ENCODE results near the gene CCDC157. TPM values are rescaled to one million over a fixed set of nuclear protein-coding genes. Genes with fewer than 3 reads are reported as not detected.

The CCDC157 gene
- total RNA-seq, 1 experiment from 2014 or later = 1.1 TPM

GRCh38 chr22:30372915-30373314, 16.1 kb downstream of the CCDC157 start:
- H3K4me1 Mint-ChIP-seq (ENCODE audit: insufficient read depth, unreplicated experiment) = no peaks in the 10 kb centered on the region
- H3K27ac Mint-ChIP-seq (ENCODE audit: low read depth, unreplicated experiment) = no peak overlapping the region
- H3K27me3 Mint-ChIP-seq (ENCODE audit: insufficient read depth, unreplicated experiment) = no peaks in the 10 kb centered on the region
- no peaks in the 10 kb centered on the region for H3K9me3 Mint-ChIP-seq (ENCODE audit: unreplicated experiment)
- no TSS peak for BruUV-seq (replicated peaks)
- CTCF ChIA-PET = interaction anchor here (0.6 to 3.2 kb wide), 4 partner anchors 15 to 135 kb away, joined by 3 to 15 read pairs (median 8); partner anchors contain the start of genes CASTOR1 and RNF215
- H3K4me3 Mint-ChIP-seq (ENCODE audit: unreplicated experiment) = no peak overlapping the region
- no peak for TF ChIP-seq CTCF (IDR thresholded peaks at IDR 0.05; ENCODE audit: unreplicated experiment)
- intact Hi-C loops (cut with micrococcal nuclease) = no loop called here
- H3K36me3 Mint-ChIP-seq (ENCODE audit: insufficient read depth, unreplicated experiment) = peaks cover 11% of the 10 kb centered on the region
- DNase-seq (ENCODE audit: unreplicated experiment) = no peak
- POLR2A ChIA-PET = interaction anchor here (1.2 kb wide), 1 partner anchor 16 kb away, joined by 6 read pairs; the partner anchor contains the start of genes CCDC157 and SF3A1

- Mint-ChIP-seq H3K4me3 (ENCODE audit: unreplicated experiment) (no peak overlapping the region), H3K27me3 (ENCODE audit: insufficient read depth, unreplicated experiment) (no peaks in the 10 kb centered on the region), H3K36me3 (ENCODE audit: insufficient read depth, unreplicated experiment) (peaks cover 11% of the 10 kb centered on the region), H3K27ac (ENCODE audit: low read depth, unreplicated experiment) (no peak overlapping the region), H3K9me3 (ENCODE audit: unreplicated experiment) (no peaks in the 10 kb centered on the region), H3K4me1 (ENCODE audit: insufficient read depth, unreplicated experiment) (no peaks in the 10 kb centered on the region)
- DNase-seq (ENCODE audit: unreplicated experiment) = no peak
- intact Hi-C loops (cut with micrococcal nuclease) = no loop called here
- BruUV-seq (replicated peaks) = no TSS peak
- CTCF ChIA-PET = interaction anchor here (0.6 to 3.2 kb wide), 5 partner anchors 12 to 134 kb away, joined by 3 to 15 read pairs (median 12); partner anchors contain the start of genes CASTOR1 and RNF215
- POLR2A ChIA-PET = interaction anchor here (0.6 to 1.2 kb wide), 4 partner anchors 12 to 38 kb away, joined by 3 to 6 read pairs (median 4); partner anchors contain the start of genes CCDC157 and SF3A1
- no peak for TF ChIP-seq CTCF (IDR thresholded peaks at IDR 0.05; ENCODE audit: unreplicated experiment)
Observed at GRCh38 chr22:30373331-30374325, 16.8 kb downstream of the CCDC157 start.

GRCh38 chr22:30375312-30375849, 18.6 kb downstream of the CCDC157 start:
- no peaks in the 10 kb centered on the region for H3K4me1 Mint-ChIP-seq (ENCODE audit: insufficient read depth, unreplicated experiment)
- CTCF ChIA-PET = interaction anchor here (1.9 to 3.2 kb wide), 3 partner anchors 10 to 87 kb away, joined by 12 to 15 read pairs (median 13); partner anchors contain the start of genes CASTOR1 and RNF215
- no peak for TF ChIP-seq CTCF (IDR thresholded peaks at IDR 0.05; ENCODE audit: unreplicated experiment)
- H3K36me3 Mint-ChIP-seq (ENCODE audit: insufficient read depth, unreplicated experiment) = peaks cover 11% of the 10 kb centered on the region
- H3K27ac Mint-ChIP-seq (ENCODE audit: low read depth, unreplicated experiment) = no peak overlapping the region
- no TSS peak for BruUV-seq (replicated peaks)
- intact Hi-C loops (cut with micrococcal nuclease) = no loop called here
- DNase-seq (ENCODE audit: unreplicated experiment) = no peak
- no peaks in the 10 kb centered on the region for H3K9me3 Mint-ChIP-seq (ENCODE audit: unreplicated experiment)
- POLR2A ChIA-PET = no interaction called here
- no peaks in the 10 kb centered on the region for H3K27me3 Mint-ChIP-seq (ENCODE audit: insufficient read depth, unreplicated experiment)
- no peak overlapping the region for H3K4me3 Mint-ChIP-seq (ENCODE audit: unreplicated experiment)

GRCh38 chr22:30380011-30380410, 23.2 kb downstream of the CCDC157 start:
- no peak overlapping the region for H3K27ac Mint-ChIP-seq (ENCODE audit: low read depth, unreplicated experiment)

More at GRCh38 chr22:30380011-30380410, 23.2 kb downstream of the CCDC157 start:
- CTCF ChIA-PET = interaction anchor here (0.6 to 2.9 kb wide), 3 partner anchors 12 to 473 kb away, joined by 3 to 13 read pairs (median 3); no protein-coding TSS in a partner anchor
- BruUV-seq (replicated peaks) = no TSS peak
- no peak for TF ChIP-seq CTCF (IDR thresholded peaks at IDR 0.05; ENCODE audit: unreplicated experiment)
- no peaks in the 10 kb centered on the region for H3K9me3 Mint-ChIP-seq (ENCODE audit: unreplicated experiment)
- H3K4me3 Mint-ChIP-seq (ENCODE audit: unreplicated experiment) = no peak overlapping the region
- POLR2A ChIA-PET = interaction anchor here (0.7 kb wide), 1 partner anchor 50 kb away, joined by 3 read pairs; no protein-coding TSS in a partner anchor
- peaks cover 8% of the 10 kb centered on the region for H3K36me3 Mint-ChIP-seq (ENCODE audit: insufficient read depth, unreplicated experiment)
- DNase-seq (ENCODE audit: unreplicated experiment) = no peak
- no peaks in the 10 kb centered on the region for H3K4me1 Mint-ChIP-seq (ENCODE audit: insufficient read depth, unreplicated experiment)
- intact Hi-C loops (cut with micrococcal nuclease) = no loop called here
- H3K27me3 Mint-ChIP-seq (ENCODE audit: insufficient read depth, unreplicated experiment) = no peaks in the 10 kb centered on the region
